Upper lobe of right lung (tissue), 1 donor: ENCODE data around the gene ATF6. TPM values are rescaled to one million over a fixed set of nuclear protein-coding genes. Genes with fewer than 3 reads are reported as not detected.
A peak's percentile ranks its signal among the peaks of the same experiment; 100 is the strongest.

Source experiments
- ATAC-seq: fragments of 200-7000 bp; cut with Tn5 transposase; one replicate; pipeline ENCODE4 v1.9.1; 2020; ENCODE audit warnings: mild to moderate bottlenecking, moderate library complexity
- DNase-seq: peaks from one replicate; pipeline ENCODE4 v3.0.0-alpha.2; 2020
- H3K27ac ChIP-seq: fragments of 200-600 bp; one replicate; pipeline ENCODE4 v1.8.0; 2022
- H3K27me3 ChIP-seq: fragments of 200-600 bp; one replicate; pipeline ENCODE4 v1.8.0; 2022; ENCODE audit warnings: mild to moderate bottlenecking
- H3K36me3 ChIP-seq: fragments of 200-600 bp; one replicate; pipeline ENCODE4 v1.8.0; 2022
- H3K4me1 ChIP-seq: fragments of 200-600 bp; one replicate; pipeline ENCODE4 v1.8.0; 2022
- H3K4me3 ChIP-seq: fragments of 200-600 bp; one replicate; pipeline ENCODE4 v1.8.0; 2022; ENCODE audit warnings: mild to moderate bottlenecking
- H3K9me3 ChIP-seq: fragments of 200-600 bp; one replicate; pipeline ENCODE4 v1.8.0; 2022
- intact Hi-C: fragments of 100-400 bp; cut with DNase I; formaldehyde crosslinking; loops from one replicate; pipeline ENCODE4 v1.11.0; 2022
- total RNA-seq: library from RNA; stranded (reverse); fragmentation: NEBNext Ultra II Directional; extraction: Animal tissue kit (Norgen Biotek cat#: 25700); gene quantifications from one replicate; pipeline ENCODE4 v1.2.1, GENCODE V29; 2021
- TF ChIP-seq, protein P1 (sequence below): fragments of 200-600 bp; IDR thresholded peaks from one replicate; pipeline ENCODE4 v1.8.0; 2022; ENCODE audit warnings: antibody characterized with exemption
- donor health status: DM: no; HTN: yes; CAD: no; lungs with severe emphysema.

The ATF6 gene
- total RNA-seq, 1 donor from 2014 or later: 32.0 TPM

DNA sequence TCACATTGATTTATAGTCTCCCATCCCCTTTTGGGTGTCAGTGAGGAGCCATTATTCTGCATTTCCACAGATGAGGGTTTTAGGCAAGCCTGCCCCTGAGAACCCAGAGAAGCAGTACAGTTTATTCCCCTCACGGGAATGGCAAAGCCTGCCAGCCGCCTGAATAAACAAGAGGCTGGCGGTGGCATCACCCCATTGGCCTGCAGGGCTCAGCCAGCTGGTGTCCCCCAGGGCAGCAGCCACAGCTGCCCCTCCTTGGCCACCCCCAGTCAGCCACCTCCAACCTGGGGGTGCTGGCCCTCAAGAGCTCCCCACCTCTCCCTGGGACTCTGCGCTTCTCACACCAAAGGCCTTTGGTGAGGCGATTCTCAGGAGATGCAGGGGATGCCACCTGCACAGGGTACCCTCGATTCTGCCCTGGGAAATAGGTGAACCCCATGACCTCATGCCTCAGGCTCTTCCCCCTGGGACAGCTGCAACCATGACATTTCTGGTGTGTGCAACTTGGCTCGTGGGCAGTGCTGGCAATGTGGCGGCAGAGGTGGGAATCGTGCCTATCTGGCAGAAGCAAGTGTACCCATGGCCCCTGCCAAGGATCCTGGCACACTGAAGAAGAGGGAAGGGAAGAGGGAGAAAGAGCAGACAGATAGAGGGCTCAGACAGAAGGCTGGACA is 243.5 kb downstream of the ATF6 start:
- no peak for ATAC-seq
- TF ChIP-seq, protein P1, sequence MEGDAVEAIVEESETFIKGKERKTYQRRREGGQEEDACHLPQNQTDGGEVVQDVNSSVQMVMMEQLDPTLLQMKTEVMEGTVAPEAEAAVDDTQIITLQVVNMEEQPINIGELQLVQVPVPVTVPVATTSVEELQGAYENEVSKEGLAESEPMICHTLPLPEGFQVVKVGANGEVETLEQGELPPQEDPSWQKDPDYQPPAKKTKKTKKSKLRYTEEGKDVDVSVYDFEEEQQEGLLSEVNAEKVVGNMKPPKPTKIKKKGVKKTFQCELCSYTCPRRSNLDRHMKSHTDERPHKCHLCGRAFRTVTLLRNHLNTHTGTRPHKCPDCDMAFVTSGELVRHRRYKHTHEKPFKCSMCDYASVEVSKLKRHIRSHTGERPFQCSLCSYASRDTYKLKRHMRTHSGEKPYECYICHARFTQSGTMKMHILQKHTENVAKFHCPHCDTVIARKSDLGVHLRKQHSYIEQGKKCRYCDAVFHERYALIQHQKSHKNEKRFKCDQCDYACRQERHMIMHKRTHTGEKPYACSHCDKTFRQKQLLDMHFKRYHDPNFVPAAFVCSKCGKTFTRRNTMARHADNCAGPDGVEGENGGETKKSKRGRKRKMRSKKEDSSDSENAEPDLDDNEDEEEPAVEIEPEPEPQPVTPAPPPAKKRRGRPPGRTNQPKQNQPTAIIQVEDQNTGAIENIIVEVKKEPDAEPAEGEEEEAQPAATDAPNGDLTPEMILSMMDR: no peak
- H3K27ac ChIP-seq: no peak overlapping the region
- no peak overlapping the region for H3K4me3 ChIP-seq
- intact Hi-C loops: no loop called here
- H3K4me1 ChIP-seq: peaks cover 8% of the 10 kb centered on the region
- no peaks in the 10 kb centered on the region for H3K9me3 ChIP-seq
- DNase-seq: no peak
- H3K27me3 ChIP-seq: no peaks in the 10 kb centered on the region
- H3K36me3 ChIP-seq: no peaks in the 10 kb centered on the region

DNA sequence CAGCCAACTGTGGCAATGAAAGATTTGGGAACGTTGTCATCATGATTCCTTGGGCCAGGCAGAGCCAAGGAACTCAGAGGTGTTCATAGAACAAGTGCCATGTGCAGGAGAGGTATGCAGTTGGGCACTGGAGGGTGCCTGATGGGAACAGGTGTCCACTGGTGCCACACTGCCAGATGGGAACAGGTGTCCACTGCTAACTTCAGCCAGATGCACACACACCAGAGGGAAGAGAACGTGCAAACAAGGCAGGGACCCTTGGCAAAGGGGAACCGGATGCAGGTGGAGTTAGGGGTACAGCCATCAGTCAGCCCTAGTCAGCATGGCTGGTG is 244.0 kb downstream of the ATF6 start:
- ATAC-seq (no peak), DNase-seq (no peak)
- intact Hi-C loops: no loop called here
- Histone ChIP-seq H3K9me3 (no peaks in the 10 kb centered on the region), H3K36me3 (no peaks in the 10 kb centered on the region), H3K4me1 (peaks cover 8% of the 10 kb centered on the region), H3K27me3 (no peaks in the 10 kb centered on the region), H3K27ac (no peak overlapping the region), H3K4me3 (no peak overlapping the region)
- TF ChIP-seq, protein P1: no peak

DNA sequence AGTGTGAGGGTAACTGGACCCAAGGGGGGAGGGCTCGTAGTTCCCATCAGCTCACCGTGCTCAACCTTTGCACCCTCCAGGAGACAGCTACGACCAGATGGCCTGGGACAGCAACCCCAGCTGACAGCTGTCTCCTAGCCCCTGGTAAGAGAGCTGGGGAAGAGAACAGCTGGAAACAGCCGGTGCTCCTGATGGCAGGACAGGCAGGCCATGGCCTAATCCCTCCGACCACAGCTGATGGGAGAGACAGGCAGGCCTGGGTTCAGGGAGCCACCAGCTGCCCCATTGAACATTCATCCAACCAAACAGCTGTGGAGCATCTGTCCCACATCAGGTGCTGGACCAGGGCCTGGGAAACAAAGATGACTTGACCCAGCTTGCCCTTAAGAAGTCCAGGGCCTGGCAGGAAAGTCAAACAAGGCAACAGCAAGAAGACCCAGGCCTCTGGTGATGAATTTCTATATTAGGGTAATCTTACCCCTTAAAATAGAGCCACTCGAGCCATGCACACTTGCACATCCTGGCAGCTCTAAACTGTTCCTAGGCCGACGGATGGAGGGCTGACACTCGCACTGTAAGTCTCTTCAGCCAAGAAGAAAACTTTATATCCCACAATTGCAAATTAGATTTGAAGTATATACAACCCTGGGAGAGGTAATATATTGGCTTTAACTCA is 245.4 kb downstream of the ATF6 start:
- intact Hi-C loops: no loop called here
- DNase-seq: no peak
- TF ChIP-seq, protein P1: no peak
- H3K4me1 ChIP-seq: peaks cover 8% of the 10 kb centered on the region
- peak; percentile 69 for ATAC-seq
- H3K27me3 ChIP-seq: no peaks in the 10 kb centered on the region
- H3K36me3 ChIP-seq: no peaks in the 10 kb centered on the region
- no peak overlapping the region for H3K4me3 ChIP-seq
- H3K27ac ChIP-seq: no peak overlapping the region
- H3K9me3 ChIP-seq: no peaks in the 10 kb centered on the region

DNA sequence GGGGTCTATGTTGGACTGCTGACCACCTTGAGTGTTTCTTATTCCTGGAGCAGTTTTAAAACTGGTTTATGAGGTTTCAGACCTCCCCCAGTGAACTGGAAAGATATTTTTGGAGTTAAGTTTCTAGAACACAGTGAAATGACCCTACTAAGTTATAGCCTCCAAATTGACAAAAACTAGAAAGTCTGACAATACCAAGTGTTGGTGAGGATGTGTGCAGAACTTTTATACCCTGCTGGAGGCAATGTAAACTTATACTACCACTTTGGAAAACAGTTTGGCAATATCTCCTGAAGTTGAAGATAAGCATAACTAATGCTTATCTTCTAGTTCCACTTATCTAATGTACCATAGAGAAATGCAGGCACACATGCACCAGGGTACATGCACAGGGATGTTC is 247.2 kb downstream of the ATF6 start:
- TF ChIP-seq, protein P1: no peak
- DNase-seq (no peak), ATAC-seq (no peak)
- Histone ChIP-seq H3K9me3 (no peaks in the 10 kb centered on the region), H3K4me3 (no peak overlapping the region), H3K27ac (no peak overlapping the region), H3K36me3 (no peaks in the 10 kb centered on the region), H3K4me1 (peaks cover 9% of the 10 kb centered on the region), H3K27me3 (no peaks in the 10 kb centered on the region)
- intact Hi-C loops: no loop called here

Other genes starting within 250 kb of the ATF6 start
- 10.9 TPM for gene HSPA6, start 241.8 kb upstream of the ATF6 start, total RNA-seq
- gene FCGR3A, start 216.5 kb upstream of the ATF6 start, total RNA-seq: 112 TPM
- gene FCGR3B, start 135.1 kb upstream of the ATF6 start, total RNA-seq: 18.9 TPM
- 30.7 TPM for gene FCGR2B, start 103.2 kb upstream of the ATF6 start, total RNA-seq
- gene FCRLA, start 59.1 kb upstream of the ATF6 start, total RNA-seq: 0.32 TPM
- gene FCRLB, start 44.8 kb upstream of the ATF6 start, total RNA-seq: 2.0 TPM
- gene DUSP12, start 16.5 kb upstream of the ATF6 start, total RNA-seq: 19.3 TPM